ENCODE results near the gene OR9A4.

Gene OR9A4

GRCh38 chr7:141941075-141941474 is 24.9 kb downstream of the OR9A4 start:
- TF ChIP-seq, protein P1, sequence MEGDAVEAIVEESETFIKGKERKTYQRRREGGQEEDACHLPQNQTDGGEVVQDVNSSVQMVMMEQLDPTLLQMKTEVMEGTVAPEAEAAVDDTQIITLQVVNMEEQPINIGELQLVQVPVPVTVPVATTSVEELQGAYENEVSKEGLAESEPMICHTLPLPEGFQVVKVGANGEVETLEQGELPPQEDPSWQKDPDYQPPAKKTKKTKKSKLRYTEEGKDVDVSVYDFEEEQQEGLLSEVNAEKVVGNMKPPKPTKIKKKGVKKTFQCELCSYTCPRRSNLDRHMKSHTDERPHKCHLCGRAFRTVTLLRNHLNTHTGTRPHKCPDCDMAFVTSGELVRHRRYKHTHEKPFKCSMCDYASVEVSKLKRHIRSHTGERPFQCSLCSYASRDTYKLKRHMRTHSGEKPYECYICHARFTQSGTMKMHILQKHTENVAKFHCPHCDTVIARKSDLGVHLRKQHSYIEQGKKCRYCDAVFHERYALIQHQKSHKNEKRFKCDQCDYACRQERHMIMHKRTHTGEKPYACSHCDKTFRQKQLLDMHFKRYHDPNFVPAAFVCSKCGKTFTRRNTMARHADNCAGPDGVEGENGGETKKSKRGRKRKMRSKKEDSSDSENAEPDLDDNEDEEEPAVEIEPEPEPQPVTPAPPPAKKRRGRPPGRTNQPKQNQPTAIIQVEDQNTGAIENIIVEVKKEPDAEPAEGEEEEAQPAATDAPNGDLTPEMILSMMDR (IDR thresholded peaks at IDR 0.05), result no peak
- H3K4me1 ChIP-seq, result no peaks in the 10 kb centered on the region
- H3K27ac ChIP-seq, result no peak overlapping the region
- H3K79me2 ChIP-seq, result no peaks in the 10 kb centered on the region
- H2AFZ ChIP-seq, result no peak overlapping the region
- no peak overlapping the region for H3K4me3 ChIP-seq (ENCODE audit: low read depth, low read length)
- no peaks in the 10 kb centered on the region for H3K36me3 ChIP-seq (ENCODE audit: control insufficient read depth, insufficient read depth, low read length)
- no peaks in the 10 kb centered on the region for H3K27me3 ChIP-seq (ENCODE audit: control insufficient read depth, insufficient read depth, low read length)
- H3K4me2 ChIP-seq (ENCODE audit: low read length), result no peak overlapping the region
- H3K9me3 ChIP-seq (ENCODE audit: control insufficient read depth, low read length), result no peaks in the 10 kb centered on the region
- no peak overlapping the region for H3K9ac ChIP-seq

GRCh38 chr7:141943846-141944245 is 27.6 kb downstream of the OR9A4 start:
- Histone ChIP-seq H3K4me2 (ENCODE audit: low read length) (no peak overlapping the region), H3K79me2 (no peaks in the 10 kb centered on the region), H3K27me3 (ENCODE audit: control insufficient read depth, insufficient read depth, low read length) (no peaks in the 10 kb centered on the region), H3K4me1 (no peaks in the 10 kb centered on the region), H3K9ac (no peak overlapping the region), H3K9me3 (ENCODE audit: control insufficient read depth, low read length) (no peaks in the 10 kb centered on the region), H3K36me3 (ENCODE audit: control insufficient read depth, insufficient read depth, low read length) (no peaks in the 10 kb centered on the region), H2AFZ (no peak overlapping the region), H3K4me3 (ENCODE audit: low read depth, low read length) (no peak overlapping the region), H3K27ac (no peak overlapping the region)
- TF ChIP-seq, protein P1 (IDR thresholded peaks at IDR 0.05), result no peak

DNA sequence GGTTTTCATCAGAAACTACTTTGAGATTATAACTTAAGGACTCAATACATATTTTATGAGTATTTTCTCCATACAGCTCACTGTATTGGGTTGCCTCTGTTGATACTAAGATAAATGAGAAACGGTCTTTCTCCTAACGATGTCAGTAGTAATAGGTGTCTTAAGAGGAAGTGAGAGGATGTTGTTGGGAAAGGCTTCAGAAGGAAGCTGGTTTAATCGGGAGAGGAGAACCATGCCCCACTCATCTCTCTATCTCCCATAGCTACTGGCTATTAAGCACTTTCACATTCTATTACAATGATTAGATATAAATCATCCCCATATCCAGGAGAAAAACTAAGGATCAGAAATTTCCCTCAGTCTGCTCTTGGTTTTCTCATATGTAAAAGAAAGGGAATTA is 28.6 kb downstream of the OR9A4 start:
- Histone ChIP-seq H3K27me3 (ENCODE audit: control insufficient read depth, insufficient read depth, low read length) (no peaks in the 10 kb centered on the region), H3K4me1 (no peaks in the 10 kb centered on the region), H3K36me3 (ENCODE audit: control insufficient read depth, insufficient read depth, low read length) (no peaks in the 10 kb centered on the region), H2AFZ (no peak overlapping the region), H3K4me2 (ENCODE audit: low read length) (no peak overlapping the region), H3K79me2 (no peaks in the 10 kb centered on the region), H3K27ac (no peak overlapping the region), H3K4me3 (ENCODE audit: low read depth, low read length) (no peak overlapping the region), H3K9ac (no peak overlapping the region), H3K9me3 (ENCODE audit: control insufficient read depth, low read length) (no peaks in the 10 kb centered on the region)
- TF ChIP-seq, protein P1 (IDR thresholded peaks at IDR 0.05), result no peak

DNA sequence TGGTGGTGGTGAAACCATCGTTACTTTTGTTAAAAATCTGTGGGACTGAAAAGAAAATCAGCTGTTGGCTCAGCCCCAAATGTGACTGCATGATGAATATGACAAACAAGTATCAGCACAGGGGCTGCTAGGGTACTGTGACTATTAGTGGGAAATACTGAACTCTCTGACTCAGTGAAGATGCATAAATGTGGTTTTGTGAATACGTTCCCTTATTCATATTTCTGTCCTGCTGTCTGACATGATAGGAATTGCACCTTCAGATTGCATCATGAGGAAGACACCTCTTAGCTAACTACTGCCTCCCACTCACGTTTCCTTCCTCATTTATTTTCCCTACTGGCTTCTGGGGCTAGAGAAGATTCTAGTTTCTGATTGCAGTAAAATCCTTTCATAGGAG is 29.2 kb downstream of the OR9A4 start:
- Histone ChIP-seq H3K9ac (no peak overlapping the region), H3K27me3 (ENCODE audit: control insufficient read depth, insufficient read depth, low read length) (no peaks in the 10 kb centered on the region), H2AFZ (no peak overlapping the region), H3K9me3 (ENCODE audit: control insufficient read depth, low read length) (no peaks in the 10 kb centered on the region), H3K27ac (no peak overlapping the region), H3K79me2 (no peaks in the 10 kb centered on the region), H3K36me3 (ENCODE audit: control insufficient read depth, insufficient read depth, low read length) (no peaks in the 10 kb centered on the region), H3K4me1 (no peaks in the 10 kb centered on the region), H3K4me2 (ENCODE audit: low read length) (no peak overlapping the region), H3K4me3 (ENCODE audit: low read depth, low read length) (no peak overlapping the region)
- TF ChIP-seq, protein P1 (IDR thresholded peaks at IDR 0.05), result no peak

- no peak within 1 kb of the TSS for H3K4me2 ChIP-seq (ENCODE audit: low read length)
- TF ChIP-seq, protein P1 (IDR thresholded peaks at IDR 0.05), result no peak
- no peak within 1 kb of the TSS for H2AFZ ChIP-seq
- no peak within 1 kb of the TSS for H3K27ac ChIP-seq
- no peaks in the 10 kb centered on the region for H3K79me2 ChIP-seq
- no peak within 1 kb of the TSS for H3K9ac ChIP-seq
- no peaks in the 10 kb centered on the region for H3K27me3 ChIP-seq (ENCODE audit: control insufficient read depth, insufficient read depth, low read length)
- no peaks in the 10 kb centered on the region for H3K36me3 ChIP-seq (ENCODE audit: control insufficient read depth, insufficient read depth, low read length)
- H3K4me1 ChIP-seq, result no peaks in the 10 kb centered on the region
- no peaks in the 10 kb centered on the region for H3K9me3 ChIP-seq (ENCODE audit: control insufficient read depth, low read length)
- no peak within 1 kb of the TSS for H3K4me3 ChIP-seq (ENCODE audit: low read depth, low read length)
Measured at GRCh38 chr7:141946796-141947195, 30.6 kb downstream of the OR9A4 start, which contains the start of gene CLEC5A. CLEC5A (minus strand) TSS chr7:141946974; CDS start chr7:141946292, 682 bp downstream.
